KOPT-K1 (cell line): Measurements from ENCODE around the gene SCN5A.

Experiments used
- H3K27ac ChIP-seq: fragments of 200-600 bp; sonication (generic); 2 replicates; pipeline ENCODE4 v1.5.1; 2016; ENCODE audit warnings: antibody characterized with exemption, mild to moderate bottlenecking, low read depth, low read length; ENCODE audit not compliant: poor library complexity, severe bottlenecking
- H3K36me3 ChIP-seq: fragments of 200-600 bp; sonication (generic); 2 replicates; pipeline ENCODE4 v1.5.1; 2017; ENCODE audit warnings: antibody characterized with exemption, mild to moderate bottlenecking, low read length, moderate library complexity; ENCODE audit not compliant: insufficient read depth
- H3K9me3 ChIP-seq: fragments of 200-600 bp; sonication (generic); 2 replicates; pipeline ENCODE4 v1.5.1; 2017; ENCODE audit warnings: antibody characterized with exemption, low read length, mild to moderate bottlenecking; ENCODE audit not compliant: insufficient read depth, poor library complexity, severe bottlenecking

The SCN5A gene

GRCh38 chr3:38586546-38587520, 62.7 kb downstream of the SCN5A start:
- H3K27ac ChIP-seq: no peak overlapping the region

DNA sequence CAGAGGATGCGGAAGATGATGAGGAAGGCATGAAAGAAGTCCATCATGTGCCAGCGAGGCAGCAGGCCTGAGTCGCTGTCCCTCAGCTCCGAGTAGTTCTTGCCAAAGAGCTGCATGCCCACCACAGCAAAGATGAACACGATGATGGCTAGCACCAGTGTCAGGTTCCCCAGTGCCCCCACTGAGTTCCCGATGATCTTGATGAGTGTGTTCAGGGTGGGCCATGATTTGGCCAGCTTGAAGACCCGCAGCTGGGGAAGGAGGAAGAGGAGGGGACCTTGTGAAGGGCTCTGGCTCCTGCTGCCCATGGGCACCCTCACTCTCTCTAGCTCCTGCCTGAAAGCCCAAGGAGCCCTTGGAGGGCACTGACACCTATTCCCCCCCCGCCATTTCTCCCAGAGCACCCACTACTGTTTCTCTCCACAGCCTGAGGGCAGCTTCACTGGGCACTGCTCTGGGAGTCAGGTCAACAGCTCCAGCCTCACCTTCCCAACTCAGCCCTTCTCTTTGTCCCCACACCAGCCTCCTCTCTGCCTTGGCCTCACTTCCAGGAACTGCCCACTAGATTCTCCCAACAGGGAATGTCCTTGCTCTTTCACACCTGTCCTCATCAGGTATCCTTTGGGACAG, 63.6 kb downstream of the SCN5A start:
- Histone ChIP-seq H3K27ac (no peak overlapping the region), H3K36me3 (no peaks in the 10 kb centered on the region), H3K9me3 (no peaks in the 10 kb centered on the region)

More at GRCh38 chr3:38586546-38587520, 62.7 kb downstream of the SCN5A start:
- no peaks in the 10 kb centered on the region for H3K36me3 ChIP-seq
- H3K9me3 ChIP-seq: no peaks in the 10 kb centered on the region

- Histone ChIP-seq H3K9me3 (no peaks in the 10 kb centered on the region), H3K27ac (no peak overlapping the region), H3K36me3 (no peaks in the 10 kb centered on the region)
Measured at GRCh38 chr3:38583688-38584087, 65.8 kb downstream of the SCN5A start.

DNA sequence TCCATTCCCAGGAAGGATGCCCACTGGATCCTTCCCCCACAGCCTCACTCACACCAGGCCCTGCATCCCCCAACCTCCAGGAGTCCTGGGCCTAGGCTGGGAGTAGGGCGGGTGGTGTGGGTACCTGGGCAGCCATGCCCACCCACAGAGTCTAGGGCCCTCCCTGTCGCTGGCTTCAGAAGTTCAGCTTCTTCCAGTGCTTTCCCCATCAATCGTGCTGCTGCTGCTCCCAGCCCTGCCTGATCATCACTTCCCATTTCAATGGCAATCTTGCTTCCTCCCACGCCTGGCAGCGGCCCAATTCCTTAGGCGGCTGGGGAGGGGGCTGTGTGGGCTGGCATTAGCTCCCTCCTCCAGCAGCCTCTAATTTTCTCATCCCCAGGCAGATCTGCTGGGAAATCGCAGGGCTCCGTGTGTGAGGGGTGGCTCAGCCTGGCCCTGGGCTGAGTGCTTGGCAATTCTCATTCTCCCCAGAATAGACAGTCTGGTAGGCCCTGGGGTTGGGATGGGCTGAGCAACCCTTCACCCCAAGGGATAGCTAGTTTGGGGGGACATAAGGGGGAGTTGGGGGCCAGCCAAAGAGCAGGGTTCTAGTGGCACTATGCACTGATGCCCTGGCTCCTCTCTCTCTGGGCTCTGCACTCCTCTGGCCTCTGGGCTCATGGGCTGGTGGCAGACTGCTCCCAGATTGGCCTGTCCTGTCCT, 66.4 kb downstream of the SCN5A start:
- no peaks in the 10 kb centered on the region for H3K36me3 ChIP-seq
- no peak overlapping the region for H3K27ac ChIP-seq
- H3K9me3 ChIP-seq: no peaks in the 10 kb centered on the region

- Histone ChIP-seq H3K36me3 (no peaks in the 10 kb centered on the region), H3K9me3 (no peaks in the 10 kb centered on the region), H3K27ac (no peak overlapping the region)
Measured at GRCh38 chr3:38582316-38582715, 67.2 kb downstream of the SCN5A start.

DNA sequence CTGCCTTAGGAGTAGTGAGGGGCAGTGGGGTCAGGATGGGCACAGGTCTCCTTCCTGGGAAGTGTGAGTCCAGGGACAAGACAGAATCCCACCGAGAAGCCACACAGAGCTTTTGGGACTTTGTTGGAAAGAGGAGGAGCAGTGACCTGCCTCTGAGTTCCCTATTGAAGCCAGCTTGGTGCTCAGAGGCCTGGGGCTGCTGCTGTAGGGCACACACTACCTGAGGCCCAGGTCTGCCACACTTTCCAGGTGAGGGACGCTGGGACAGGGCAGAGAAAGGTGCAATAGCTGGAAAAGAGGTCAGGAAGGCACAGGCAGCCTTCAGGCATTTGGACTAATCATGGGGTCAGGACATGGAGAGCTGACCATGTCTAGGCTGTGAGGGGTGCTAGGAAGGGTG, 67.7 kb downstream of the SCN5A start:
- Histone ChIP-seq H3K9me3 (no peaks in the 10 kb centered on the region), H3K27ac (no peak overlapping the region), H3K36me3 (no peaks in the 10 kb centered on the region)

DNA sequence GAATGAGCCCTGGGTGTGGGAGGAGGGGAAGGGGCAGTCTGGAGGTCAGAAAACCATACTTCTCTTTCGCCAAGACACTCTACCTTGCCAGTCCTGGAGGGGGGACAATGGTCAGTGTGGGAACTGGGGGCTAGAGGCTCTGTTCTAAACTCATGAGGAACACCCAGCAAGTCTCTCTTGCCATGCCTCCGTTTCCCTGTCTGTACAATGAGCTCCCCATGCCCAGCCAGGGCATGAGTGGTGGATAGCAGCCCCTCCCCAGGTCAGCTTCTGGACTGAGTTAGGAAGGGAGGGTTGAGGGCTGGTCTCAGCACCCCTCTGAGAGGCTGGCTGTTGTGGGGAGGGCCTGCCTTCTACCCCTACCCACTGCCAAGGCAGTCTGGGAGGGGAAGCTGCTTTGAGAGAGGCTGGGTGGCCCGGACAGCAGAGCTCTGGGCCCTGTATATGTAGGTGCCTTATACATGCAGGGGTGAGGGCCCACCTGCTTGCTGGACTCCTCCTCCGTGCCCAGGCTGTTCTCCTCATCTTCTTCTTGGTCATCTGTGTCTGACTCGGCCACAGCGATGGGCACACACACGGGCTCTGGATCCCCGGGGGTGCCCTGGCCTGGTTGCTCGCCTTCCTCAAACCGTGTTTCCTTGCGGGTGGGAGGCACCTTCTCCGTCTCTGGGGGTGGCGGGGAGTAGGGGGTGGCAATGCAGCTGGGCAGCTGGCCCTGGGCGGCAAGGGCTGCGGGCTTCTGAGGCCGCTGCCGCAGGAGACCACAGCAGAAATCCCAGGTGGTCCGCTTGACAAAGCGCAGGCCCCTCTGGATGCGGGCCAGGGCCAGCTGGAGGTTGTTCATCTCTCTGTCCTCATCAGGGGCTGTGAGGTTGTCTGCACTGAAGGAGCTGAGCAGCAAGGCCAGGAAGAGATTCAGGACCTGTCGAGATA, 68.8 kb downstream of the SCN5A start:
- no peaks in the 10 kb centered on the region for H3K9me3 ChIP-seq
- H3K36me3 ChIP-seq: no peaks in the 10 kb centered on the region
- no peak overlapping the region for H3K27ac ChIP-seq

GRCh38 chr3:38579551-38580449, 69.7 kb downstream of the SCN5A start:
- no peaks in the 10 kb centered on the region for H3K9me3 ChIP-seq
- H3K27ac ChIP-seq: no peak overlapping the region
- no peaks in the 10 kb centered on the region for H3K36me3 ChIP-seq

DNA sequence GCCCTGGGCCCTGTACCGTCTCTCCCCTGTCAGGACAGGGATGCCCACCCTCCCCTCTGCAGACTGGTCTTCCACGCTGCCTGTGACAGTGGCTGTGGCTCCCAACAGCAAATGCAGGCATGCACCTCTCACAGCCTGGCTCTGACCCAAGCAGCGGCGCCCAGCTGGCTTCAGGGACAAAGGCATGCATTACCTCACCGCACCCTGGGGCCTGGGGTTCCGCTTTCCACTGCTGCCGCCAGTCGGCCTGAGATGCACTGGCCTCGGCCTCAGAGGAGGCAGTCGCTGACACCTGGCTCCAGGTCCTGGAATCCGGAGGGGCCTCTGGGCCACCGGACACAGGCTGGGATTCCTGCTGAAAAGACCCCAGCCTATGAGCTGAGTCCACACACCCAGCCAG, 70.3 kb downstream of the SCN5A start:
- no peaks in the 10 kb centered on the region for H3K36me3 ChIP-seq
- H3K27ac ChIP-seq: no peak overlapping the region
- no peaks in the 10 kb centered on the region for H3K9me3 ChIP-seq

GRCh38 chr3:38578551-38578950, 70.9 kb downstream of the SCN5A start:
- no peaks in the 10 kb centered on the region for H3K9me3 ChIP-seq
- H3K27ac ChIP-seq: no peak overlapping the region
- no peaks in the 10 kb centered on the region for H3K36me3 ChIP-seq

DNA sequence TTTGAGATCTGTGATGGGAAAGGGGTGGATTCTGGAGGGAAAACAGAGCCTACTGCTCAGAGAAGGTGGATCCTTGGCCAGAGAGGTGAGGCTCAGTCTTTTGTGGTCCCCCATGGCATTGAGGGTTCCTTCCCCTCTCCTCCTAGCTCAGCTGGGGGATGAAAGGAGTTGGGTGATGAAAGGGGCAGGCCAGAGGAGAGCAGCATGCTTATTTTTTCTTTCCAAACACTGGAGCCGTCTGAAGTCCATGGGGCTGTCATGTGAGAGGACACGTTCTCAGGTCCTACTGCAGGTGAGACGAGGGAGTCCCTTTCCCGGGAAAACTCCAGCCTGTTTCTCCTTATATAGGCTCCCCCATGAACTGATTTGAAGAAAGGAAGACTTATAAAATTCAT, 71.4 kb downstream of the SCN5A start:
- Histone ChIP-seq H3K27ac (no peak overlapping the region), H3K36me3 (no peaks in the 10 kb centered on the region), H3K9me3 (no peaks in the 10 kb centered on the region)

GRCh38 chr3:38577371-38578080, 72.0 kb downstream of the SCN5A start:
- Histone ChIP-seq H3K9me3 (no peaks in the 10 kb centered on the region), H3K36me3 (no peaks in the 10 kb centered on the region), H3K27ac (no peak overlapping the region)
